ENCODE measurements around the gene CFAP221.
"Not testable (repeated sequence)": the region's sequence is repeated elsewhere in the genome, so short reads cannot be mapped to it uniquely, and the experiment has no call there.

The CFAP221 gene

DNA sequence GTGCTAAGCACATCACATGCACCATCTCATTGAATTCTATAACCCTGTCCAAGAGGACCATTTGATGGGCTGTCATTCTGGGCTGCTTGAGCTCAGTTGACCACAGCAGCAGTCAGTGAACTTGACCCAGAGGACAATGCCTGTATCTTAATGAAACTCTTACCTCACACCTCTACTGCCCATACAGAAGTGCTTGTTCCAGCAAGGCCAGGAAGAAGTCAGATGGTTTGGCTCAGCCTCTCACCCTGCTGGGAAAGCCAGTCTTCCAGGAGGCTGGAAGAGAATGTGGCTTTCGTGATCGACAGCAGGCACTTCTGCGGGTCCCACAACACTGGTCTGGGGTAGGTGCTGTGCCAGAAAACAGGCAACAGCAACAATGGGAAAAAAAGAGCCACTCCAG, 47.3 kb downstream of the CFAP221 start:
- no peak for DNase-seq
- Mint-ChIP-seq H3K36me3 (ENCODE audit: low read depth) (no peaks in the 10 kb centered on the region), H3K4me1 (ENCODE audit: low read depth) (no peaks in the 10 kb centered on the region), H3K27me3 (peaks cover 15% of the 10 kb centered on the region), H3K4me3 (no peak overlapping the region), H3K27ac (no peak overlapping the region), H3K9me3 (no peaks in the 10 kb centered on the region)

DNA sequence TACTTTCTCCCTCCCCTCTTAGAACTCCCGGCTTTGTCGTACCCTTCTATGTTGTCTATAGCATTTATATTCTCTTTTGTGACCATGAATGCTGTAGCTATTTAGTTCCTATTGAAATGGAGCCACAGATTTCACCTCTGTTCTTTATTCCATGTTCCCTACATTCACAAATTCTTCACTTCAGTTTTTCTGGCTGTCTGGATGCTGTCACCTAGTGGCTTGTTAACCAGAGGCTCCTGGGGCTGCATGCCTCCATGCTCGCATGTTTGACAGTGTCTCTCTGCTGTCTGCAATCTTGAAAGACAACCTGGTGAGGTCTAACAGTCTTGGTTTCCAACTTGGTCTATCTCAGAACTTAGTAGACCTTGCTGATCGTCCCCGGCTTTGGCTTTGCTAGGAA, 48.2 kb downstream of the CFAP221 start:
- H3K9me3 Mint-ChIP-seq: no peaks in the 10 kb centered on the region
- no peak overlapping the region for H3K27ac Mint-ChIP-seq
- DNase-seq: no peak
- peaks cover 15% of the 10 kb centered on the region for H3K27me3 Mint-ChIP-seq
- H3K4me1 Mint-ChIP-seq (ENCODE audit: low read depth): no peaks in the 10 kb centered on the region
- H3K4me3 Mint-ChIP-seq: no peak overlapping the region
- H3K36me3 Mint-ChIP-seq (ENCODE audit: low read depth): no peaks in the 10 kb centered on the region

DNA sequence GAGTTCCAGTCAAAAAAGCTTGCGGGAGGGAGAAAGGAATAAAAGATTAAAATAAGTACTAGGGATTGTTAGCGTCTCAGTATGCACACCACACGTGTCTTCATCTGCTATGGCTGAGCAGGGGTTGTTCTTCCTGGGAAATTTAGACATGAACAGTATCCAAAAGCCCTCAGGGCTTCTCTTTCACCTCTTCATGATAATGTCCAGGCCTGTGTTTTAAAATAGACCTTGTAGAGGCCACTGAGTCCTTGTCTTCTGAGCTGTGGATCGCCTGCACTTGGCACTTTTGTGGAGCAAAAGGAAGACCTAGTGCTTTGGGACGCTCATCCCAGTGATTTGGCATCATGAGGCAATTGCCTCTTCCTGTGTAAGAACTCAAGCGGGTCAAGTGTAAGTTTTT, 52.4 kb downstream of the CFAP221 start:
- Mint-ChIP-seq H3K9me3 (no peaks in the 10 kb centered on the region), H3K27ac (no peak overlapping the region), H3K36me3 (ENCODE audit: low read depth) (no peaks in the 10 kb centered on the region), H3K4me1 (ENCODE audit: low read depth) (no peaks in the 10 kb centered on the region), H3K4me3 (no peak overlapping the region), H3K27me3 (peaks cover 10% of the 10 kb centered on the region)
- DNase-seq: no peak

DNA sequence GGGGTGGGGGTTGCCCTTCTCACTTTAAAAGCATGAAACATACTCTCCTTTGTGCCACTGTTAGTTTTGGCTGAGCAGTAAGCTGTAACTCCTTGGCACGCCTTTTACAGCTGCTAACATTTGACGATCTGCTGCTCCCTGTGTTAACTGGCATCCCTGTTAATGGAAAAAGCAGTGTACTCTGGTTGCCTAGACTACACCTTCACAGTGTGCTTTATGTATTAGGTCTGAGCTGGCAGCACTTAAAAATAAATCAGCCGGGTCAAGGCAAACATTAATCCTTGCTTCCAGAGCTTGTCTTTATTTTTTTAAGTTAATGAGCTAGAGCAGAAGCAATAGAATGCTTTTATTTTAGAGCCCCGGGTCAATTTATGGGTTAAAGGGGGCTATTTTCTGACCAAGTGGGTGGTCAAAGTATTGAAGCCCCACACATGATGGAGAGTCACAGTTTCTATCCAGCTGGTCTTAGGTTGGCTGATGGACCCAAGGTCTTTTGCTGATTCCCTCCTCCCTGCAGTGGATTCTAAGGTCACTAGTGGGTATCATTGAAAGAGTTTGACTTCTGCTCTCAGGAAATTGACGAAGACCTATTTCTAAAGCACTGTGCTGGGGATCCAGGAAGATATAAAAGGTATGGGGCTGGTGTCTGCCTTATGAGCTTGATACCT, 54.5 kb downstream of the CFAP221 start:
- H3K36me3 Mint-ChIP-seq (ENCODE audit: low read depth): no peaks in the 10 kb centered on the region
- DNase-seq: no peak
- no peak overlapping the region for H3K4me3 Mint-ChIP-seq
- no peaks in the 10 kb centered on the region for H3K4me1 Mint-ChIP-seq (ENCODE audit: low read depth)
- no peak overlapping the region for H3K27ac Mint-ChIP-seq
- no peaks in the 10 kb centered on the region for H3K9me3 Mint-ChIP-seq
- H3K27me3 Mint-ChIP-seq: peaks cover 2% of the 10 kb centered on the region

DNA sequence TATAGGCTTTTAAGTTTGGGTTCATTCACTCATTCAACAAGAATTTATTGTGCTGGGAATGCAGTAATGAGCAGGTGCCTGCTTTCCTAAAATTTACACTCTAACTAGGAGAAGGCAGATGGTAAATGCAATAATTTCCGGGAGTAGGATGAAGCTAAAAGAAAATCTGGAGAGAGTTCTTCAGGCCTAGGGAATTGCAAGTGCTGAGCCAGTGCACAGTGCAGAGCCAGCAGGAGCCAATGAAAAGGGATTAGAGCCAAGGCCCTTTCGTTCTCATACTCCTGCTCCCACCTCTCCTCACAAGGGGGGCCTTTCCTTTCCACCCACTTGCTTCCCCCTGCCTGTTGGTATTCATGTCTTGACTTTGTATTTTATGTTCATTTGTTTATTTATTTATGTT, 55.1 kb downstream of the CFAP221 start:
- Mint-ChIP-seq H3K27ac (no peak overlapping the region), H3K36me3 (ENCODE audit: low read depth) (no peaks in the 10 kb centered on the region), H3K9me3 (no peaks in the 10 kb centered on the region), H3K27me3 (peaks cover 2% of the 10 kb centered on the region), H3K4me3 (no peak overlapping the region), H3K4me1 (ENCODE audit: low read depth) (no peaks in the 10 kb centered on the region)
- no peak for DNase-seq

DNA sequence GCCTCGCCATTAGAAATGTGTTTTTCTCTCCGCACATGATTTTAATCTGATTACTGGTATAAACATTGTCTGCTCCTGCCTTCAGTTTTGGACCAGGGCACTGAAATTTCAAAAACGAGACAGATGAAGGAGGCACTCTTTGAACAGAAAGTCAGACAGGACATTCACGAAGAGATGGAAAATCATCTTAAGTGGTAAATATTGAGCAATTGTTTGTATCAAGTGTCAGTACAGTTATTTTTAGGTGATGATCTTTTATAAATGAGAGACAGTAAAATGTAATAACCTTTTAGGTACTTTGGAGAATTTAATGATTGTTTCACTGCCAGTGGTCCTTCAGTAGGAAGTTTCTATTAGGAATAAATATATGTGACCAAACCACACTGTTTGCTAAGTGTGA, 60.8 kb downstream of the CFAP221 start:
- Mint-ChIP-seq H3K9me3 (no peaks in the 10 kb centered on the region), H3K36me3 (ENCODE audit: low read depth) (no peaks in the 10 kb centered on the region), H3K4me1 (ENCODE audit: low read depth) (no peaks in the 10 kb centered on the region), H3K27me3 (peaks cover 26% of the 10 kb centered on the region), H3K27ac (no peak overlapping the region), H3K4me3 (no peak overlapping the region)
- no peak for DNase-seq

DNA sequence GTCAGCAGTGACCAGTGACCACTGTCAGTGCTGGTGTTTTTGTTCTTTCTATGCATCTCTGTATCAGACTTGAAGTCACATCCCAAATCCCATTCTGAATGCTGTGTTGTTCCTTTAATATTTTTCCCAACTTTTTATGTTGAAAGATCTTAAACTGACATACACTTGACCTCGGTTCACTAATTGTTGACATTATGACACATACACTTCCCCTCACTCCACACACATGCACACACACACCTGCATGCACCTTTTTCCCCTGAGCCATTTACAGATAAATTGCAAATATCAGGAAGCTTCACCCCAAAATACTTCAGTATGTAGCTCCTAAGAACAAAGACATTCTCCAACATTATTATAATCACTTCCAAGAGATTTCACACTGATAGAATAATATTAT, 62.4 kb downstream of the CFAP221 start:
- H3K4me1 Mint-ChIP-seq (ENCODE audit: low read depth): no peaks in the 10 kb centered on the region
- H3K4me3 Mint-ChIP-seq: no peak overlapping the region
- peaks cover 30% of the 10 kb centered on the region for H3K27me3 Mint-ChIP-seq
- no peak overlapping the region for H3K27ac Mint-ChIP-seq
- no peaks in the 10 kb centered on the region for H3K9me3 Mint-ChIP-seq
- H3K36me3 Mint-ChIP-seq (ENCODE audit: low read depth): no peaks in the 10 kb centered on the region
- no peak for DNase-seq

DNA sequence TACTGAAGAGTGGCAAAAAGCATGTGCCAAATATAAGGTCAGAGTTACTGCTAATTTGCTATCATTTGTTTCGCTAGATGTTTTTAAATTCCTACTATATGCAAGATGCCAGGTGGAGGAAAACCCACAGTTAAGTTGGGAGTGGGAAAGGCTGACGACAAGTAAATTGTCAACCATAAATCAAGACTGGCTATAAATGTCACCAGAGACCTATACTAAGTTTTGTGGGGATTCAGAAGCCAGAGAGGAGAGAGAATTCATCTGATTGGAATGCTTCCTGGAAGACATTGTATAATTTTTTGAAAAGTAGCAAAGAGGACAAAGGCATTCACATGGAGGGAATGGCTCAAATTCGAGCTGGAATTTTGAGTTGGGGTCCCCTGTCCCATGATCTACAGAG, 64.3 kb downstream of the CFAP221 start:
- DNase-seq: no peak
- peaks cover 6% of the 10 kb centered on the region for H3K9me3 Mint-ChIP-seq
- H3K4me1 Mint-ChIP-seq (ENCODE audit: low read depth): no peaks in the 10 kb centered on the region
- H3K4me3 Mint-ChIP-seq: no peak overlapping the region
- no peaks in the 10 kb centered on the region for H3K36me3 Mint-ChIP-seq (ENCODE audit: low read depth)
- peaks cover 38% of the 10 kb centered on the region for H3K27me3 Mint-ChIP-seq
- H3K27ac Mint-ChIP-seq: no peak overlapping the region

DNA sequence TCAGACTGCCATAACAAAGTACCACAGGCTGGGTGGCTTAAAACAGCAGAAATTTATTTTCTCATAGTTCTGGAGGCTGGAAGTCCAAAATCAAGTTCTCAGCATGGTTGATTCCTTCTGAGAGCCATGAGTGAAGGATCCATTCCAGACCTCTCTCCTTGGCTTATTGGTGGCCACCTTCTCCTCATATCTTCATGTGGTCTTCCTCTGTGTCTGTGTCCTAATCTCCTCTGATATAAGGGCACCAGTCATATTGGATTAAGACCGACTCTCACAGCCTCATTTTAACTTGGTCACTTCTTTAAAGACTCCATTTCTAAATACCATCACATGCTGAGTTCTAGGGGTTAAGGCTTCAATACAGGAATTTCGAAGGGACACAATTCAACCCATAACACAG, 65.1 kb downstream of the CFAP221 start:
- H3K27me3 Mint-ChIP-seq: peaks cover 38% of the 10 kb centered on the region
- H3K36me3 Mint-ChIP-seq (ENCODE audit: low read depth): no peaks in the 10 kb centered on the region
- H3K4me1 Mint-ChIP-seq (ENCODE audit: low read depth): no peaks in the 10 kb centered on the region
- H3K27ac Mint-ChIP-seq: no peak overlapping the region
- DNase-seq: no peak
- H3K9me3 Mint-ChIP-seq: peaks cover 14% of the 10 kb centered on the region
- H3K4me3 Mint-ChIP-seq: no peak overlapping the region

DNA sequence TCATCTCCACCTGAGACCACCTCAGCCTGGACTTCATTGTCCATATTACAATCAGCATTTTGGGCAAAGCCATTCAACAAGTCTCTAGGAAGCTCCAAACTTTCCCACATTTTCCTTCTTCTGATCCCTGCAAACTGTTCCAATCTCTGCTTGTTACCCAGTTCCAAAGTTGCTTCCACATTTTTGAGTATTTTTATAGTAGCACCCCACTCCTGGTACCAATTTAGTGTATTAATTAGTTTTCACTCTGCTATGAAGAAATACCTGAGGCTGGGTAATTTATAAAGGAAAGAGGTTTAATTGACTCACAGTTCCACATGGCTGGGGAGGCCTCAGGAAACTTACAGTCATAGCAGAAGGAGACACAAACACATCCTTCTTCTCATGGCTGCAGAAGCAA, 69.9 kb downstream of the CFAP221 start:
- Mint-ChIP-seq H3K27me3 (peaks cover 48% of the 10 kb centered on the region), H3K9me3 (peaks cover 20% of the 10 kb centered on the region)
- H3K4me3 Mint-ChIP-seq; DNase-seq; H3K4me1 Mint-ChIP-seq (ENCODE audit: low read depth); H3K27ac Mint-ChIP-seq; H3K36me3 Mint-ChIP-seq (ENCODE audit: low read depth): not testable (repeated sequence)

DNA sequence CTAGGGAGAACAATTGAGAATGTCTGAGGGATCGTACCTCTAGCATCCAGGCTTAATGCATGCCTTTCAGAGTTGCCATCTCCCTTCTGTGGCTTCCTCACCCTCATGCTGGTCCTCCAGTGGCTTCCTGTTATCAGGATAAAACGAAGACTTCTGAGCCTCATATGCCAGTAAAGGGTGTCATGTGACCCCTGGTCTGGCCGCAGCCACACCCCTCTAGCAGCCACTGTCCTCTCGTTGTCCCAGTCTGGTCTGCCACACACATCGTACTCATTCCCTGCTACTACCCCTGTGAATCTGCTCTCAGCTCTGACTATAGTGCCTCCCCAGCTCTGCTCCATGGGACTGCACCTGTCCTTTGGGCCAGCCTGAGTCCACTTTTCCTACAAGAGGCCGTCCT, 72.2 kb downstream of the CFAP221 start:
- Mint-ChIP-seq H3K9me3 (peaks cover 20% of the 10 kb centered on the region), H3K36me3 (ENCODE audit: low read depth) (no peaks in the 10 kb centered on the region), H3K4me1 (ENCODE audit: low read depth) (no peaks in the 10 kb centered on the region), H3K4me3 (no peak overlapping the region), H3K27ac (no peak overlapping the region), H3K27me3 (peaks cover 47% of the 10 kb centered on the region)
- no peak for DNase-seq

DNA sequence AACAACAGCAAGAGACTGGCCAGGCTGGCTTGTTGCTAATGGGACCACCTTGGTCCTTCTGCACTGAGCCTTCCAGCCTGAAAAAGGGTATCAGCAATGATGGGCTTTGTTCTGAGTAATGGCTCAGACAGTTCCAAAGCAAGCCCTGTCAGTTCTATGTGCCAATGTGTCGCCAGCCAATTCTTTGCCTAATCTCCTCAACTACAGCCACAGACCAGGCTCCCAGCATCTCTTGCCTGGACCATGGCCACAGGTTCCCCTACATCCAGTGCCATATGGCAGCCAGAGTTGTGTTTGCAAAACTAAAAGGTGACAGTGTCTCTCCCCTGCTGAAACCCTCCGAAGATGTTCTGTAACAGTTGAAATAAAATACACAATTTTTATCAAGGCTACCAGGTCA, 73.2 kb downstream of the CFAP221 start:
- Mint-ChIP-seq H3K27me3 (peaks cover 47% of the 10 kb centered on the region), H3K9me3 (peaks cover 17% of the 10 kb centered on the region), H3K27ac (no peak overlapping the region), H3K36me3 (ENCODE audit: low read depth) (no peaks in the 10 kb centered on the region), H3K4me3 (no peak overlapping the region), H3K4me1 (ENCODE audit: low read depth) (no peaks in the 10 kb centered on the region)
- DNase-seq: no peak

DNA sequence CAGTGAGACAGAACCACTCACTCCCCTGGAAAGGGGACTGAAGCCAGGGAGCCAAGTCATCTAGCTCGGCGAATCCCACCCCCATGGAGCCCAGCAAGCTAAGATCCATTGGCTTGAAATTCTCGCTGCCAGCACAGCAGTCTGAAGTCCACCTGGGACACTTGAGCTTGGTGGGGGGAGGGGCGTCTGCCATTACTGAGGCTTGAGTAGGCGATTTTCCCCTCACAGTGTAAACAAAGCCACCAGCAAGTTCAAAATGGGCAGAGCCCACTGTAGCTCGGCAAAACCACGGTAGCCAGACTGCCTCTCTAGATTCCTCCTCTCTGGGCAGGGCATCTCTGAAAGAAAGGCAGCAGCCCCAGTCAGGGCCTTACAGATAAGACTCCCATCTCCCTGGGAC, 74.5 kb downstream of the CFAP221 start:
- H3K4me3 Mint-ChIP-seq, DNase-seq: not testable (repeated sequence)
- H3K27me3 Mint-ChIP-seq: peaks cover 42% of the 10 kb centered on the region

DNA sequence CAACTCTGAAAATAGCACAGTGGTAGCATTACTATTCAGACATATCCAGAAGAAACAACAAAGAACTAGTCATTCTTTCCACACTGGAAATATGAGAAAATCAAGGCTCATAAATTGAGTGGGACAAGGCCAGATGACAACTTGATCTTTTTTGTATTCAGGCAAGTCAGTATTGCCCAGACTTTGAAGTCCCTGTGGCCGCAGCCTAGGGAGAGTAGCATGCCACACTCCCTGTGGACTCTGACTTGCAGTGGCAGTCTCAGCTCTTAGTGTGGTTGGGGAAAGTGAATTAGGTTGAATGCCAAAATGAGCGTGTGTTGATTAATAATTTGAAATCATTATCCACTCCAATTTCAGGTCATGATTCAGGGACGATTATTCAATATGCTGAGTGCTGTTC, 81.0 kb downstream of the CFAP221 start:
- Mint-ChIP-seq H3K4me1 (ENCODE audit: low read depth) (no peaks in the 10 kb centered on the region), H3K9me3 (no peaks in the 10 kb centered on the region), H3K27me3 (peaks cover 18% of the 10 kb centered on the region), H3K27ac (no peak overlapping the region), H3K4me3 (no peak overlapping the region), H3K36me3 (ENCODE audit: low read depth) (no peaks in the 10 kb centered on the region)
- DNase-seq: no peak

More for the DNA sequence above, 74.5 kb downstream of the CFAP221 start:
- H3K9me3 Mint-ChIP-seq: peaks cover 12% of the 10 kb centered on the region
- H3K36me3 Mint-ChIP-seq (ENCODE audit: low read depth); H3K27ac Mint-ChIP-seq; H3K4me1 Mint-ChIP-seq (ENCODE audit: low read depth): not testable (repeated sequence)

DNA sequence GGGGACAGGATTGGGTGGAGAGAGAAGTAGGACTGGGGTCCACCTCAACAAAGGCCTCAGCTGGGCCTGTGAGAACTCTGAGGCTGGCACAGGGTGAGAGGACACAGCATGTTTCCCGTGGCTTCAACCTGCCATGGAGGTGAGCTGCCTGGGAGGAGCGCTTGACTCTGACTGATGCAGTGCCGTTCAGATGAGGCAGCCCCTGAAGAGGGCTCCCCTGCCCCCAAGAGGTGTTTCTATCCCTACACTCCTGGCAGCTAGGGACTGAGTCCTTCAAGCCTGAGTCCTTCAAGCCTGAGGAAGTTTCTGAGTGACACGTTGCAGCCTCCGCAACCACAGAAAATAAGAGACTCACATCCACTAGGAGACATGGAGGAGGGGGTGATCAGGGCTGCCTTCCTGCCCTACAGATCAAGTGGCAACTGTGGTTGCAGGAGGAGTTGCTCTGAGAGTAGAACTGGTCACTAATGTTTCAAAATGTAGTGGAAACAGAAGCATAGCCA, 85.1 kb downstream of the CFAP221 start:
- Mint-ChIP-seq H3K27me3 (peaks cover 15% of the 10 kb centered on the region), H3K27ac (no peak overlapping the region), H3K4me1 (ENCODE audit: low read depth) (no peaks in the 10 kb centered on the region), H3K36me3 (ENCODE audit: low read depth) (no peaks in the 10 kb centered on the region), H3K9me3 (no peaks in the 10 kb centered on the region), H3K4me3 (no peak overlapping the region)
- no peak for DNase-seq

DNA sequence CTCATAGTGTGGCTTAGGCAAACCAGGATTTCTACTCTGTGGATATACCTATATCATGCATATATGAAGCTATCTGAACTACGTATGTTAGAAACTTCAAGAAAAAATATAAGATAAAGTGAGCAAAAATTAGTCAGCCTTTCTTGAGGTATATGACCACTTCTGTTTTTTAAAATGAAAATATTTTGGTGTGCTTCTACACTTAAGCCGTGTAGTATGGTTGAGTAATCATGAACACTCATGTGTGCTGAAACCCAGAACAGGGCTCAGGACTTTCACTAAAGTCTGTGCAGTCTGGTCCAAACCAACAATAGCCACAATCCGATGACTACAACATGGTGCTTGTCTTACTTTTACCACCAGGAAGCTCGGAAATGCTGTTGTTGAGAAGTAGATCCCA, 85.9 kb downstream of the CFAP221 start:
- Mint-ChIP-seq H3K4me1 (ENCODE audit: low read depth) (no peaks in the 10 kb centered on the region), H3K9me3 (no peaks in the 10 kb centered on the region), H3K36me3 (ENCODE audit: low read depth) (no peaks in the 10 kb centered on the region), H3K27ac (no peak overlapping the region), H3K27me3 (peaks cover 15% of the 10 kb centered on the region), H3K4me3 (no peak overlapping the region)
- no peak for DNase-seq

Data from activated T-cell treated with anti-CD3 and anti-CD28 coated beads, Interleukin-2, amount 50 U/mL, for 24 hours (primary cell).